ENCODE data around the gene HLA-DPB1. TPM values are rescaled to one million over a fixed set of nuclear protein-coding genes. Genes with fewer than 3 reads are reported as not detected.
"Not testable (repeated sequence)": the region's sequence is repeated elsewhere in the genome, so short reads cannot be mapped to it uniquely, and the experiment has no call there.

The HLA-DPB1 gene
- total RNA-seq, 4 donors from 2014 or later, result 9.5 to 104 (median 19.7) TPM

DNA sequence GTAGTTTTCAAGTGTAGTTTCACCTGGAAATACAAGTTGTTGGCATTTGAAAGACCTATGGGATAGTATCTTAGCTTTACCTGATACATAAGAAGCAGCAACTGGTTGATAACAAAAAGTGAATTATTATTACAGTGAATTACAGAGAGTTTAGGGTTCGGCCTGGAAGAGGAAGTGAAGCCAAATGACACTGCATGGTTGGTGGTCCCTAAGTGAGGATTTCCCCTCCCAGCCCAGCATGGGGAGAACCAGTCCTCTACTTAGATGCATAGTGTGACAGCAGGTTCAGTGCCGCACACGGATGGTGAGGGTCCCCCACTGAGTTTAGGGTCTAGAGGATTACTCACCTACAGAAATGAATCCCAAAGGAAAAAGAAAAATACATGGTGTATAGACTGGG is 18.1 kb downstream of the HLA-DPB1 start:
- H3K4me1 ChIP-seq, result peaks cover 0 to 4% (median 0%) of the 10 kb centered on the region in 4 donors
- DNase-seq, result no peak
- H3K4me3 ChIP-seq, result no peak overlapping the region
- no peaks in the 10 kb centered on the region for H3K27me3 ChIP-seq
- H3K27ac ChIP-seq, result no peak overlapping the region
- H3K9me3 ChIP-seq, result no peaks in the 10 kb centered on the region
- TF ChIP-seq POLR2A (IDR thresholded peaks at IDR 0.05) (no peak), CTCF (IDR thresholded peaks at IDR 0.05) (no peak)
- no peaks in the 10 kb centered on the region for H3K36me3 ChIP-seq

DNA sequence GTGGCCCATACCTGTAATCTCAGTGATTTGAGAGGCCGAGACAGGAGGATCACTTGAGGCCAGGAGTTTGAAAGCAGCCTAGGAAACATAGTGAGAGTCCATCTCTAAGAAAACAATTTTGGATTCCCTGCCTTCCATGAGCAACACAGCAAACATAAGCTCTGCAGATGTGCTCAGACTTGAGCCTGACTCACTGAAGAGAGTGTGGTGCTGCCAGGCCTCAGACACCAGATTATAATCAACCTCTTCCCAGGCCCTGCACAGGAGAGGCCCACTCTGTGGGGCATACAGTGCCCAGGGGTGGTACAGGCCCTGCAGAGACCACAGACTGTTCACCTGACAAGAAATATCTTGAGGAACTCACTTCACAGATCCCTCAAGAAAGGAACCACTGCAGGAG is 19.9 kb downstream of the HLA-DPB1 start:
- Histone ChIP-seq H3K36me3 (no peaks in the 10 kb centered on the region), H3K4me3 (no peak overlapping the region), H3K4me1 (peaks cover 0 to 4% (median 0%) of the 10 kb centered on the region in 4 donors), H3K27ac (no peak overlapping the region), H3K9me3 (no peaks in the 10 kb centered on the region), H3K27me3 (no peaks in the 10 kb centered on the region)
- TF ChIP-seq POLR2A (IDR thresholded peaks at IDR 0.05) (no peak), CTCF (IDR thresholded peaks at IDR 0.05) (no peak)
- DNase-seq, result no peak

DNA sequence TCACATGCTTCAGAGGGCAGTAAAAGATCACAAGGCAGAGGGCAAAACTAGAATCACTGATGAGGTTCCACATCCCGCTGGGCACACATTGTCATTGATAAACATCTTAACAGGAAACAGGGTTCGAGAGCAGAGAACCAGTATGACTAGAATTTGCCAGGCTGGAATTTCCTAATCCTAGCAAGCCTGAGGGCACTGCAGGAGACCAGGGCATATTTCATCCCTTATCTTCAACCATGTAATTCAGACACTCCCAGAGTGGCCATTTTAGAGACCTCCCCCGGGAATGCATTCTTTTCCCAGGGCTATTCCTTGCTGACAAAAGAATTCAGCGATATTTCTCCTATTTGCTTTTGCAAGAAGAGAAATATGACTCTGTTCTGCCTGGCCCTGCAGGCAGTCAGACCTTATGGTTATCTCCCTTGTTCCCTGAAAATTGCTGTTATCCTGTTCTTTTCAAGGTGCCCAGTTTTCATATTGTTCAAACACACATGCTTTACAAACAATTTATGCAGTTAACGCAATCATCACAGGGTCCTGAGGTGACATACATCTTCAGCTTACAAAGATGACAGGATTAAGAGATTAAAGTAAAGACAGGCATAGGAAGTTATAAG is 25.4 kb downstream of the HLA-DPB1 start:
- not testable (repeated sequence) for DNase-seq, H3K27me3 ChIP-seq, H3K36me3 ChIP-seq, H3K4me3 ChIP-seq, H3K27ac ChIP-seq, H3K4me1 ChIP-seq, H3K9me3 ChIP-seq

DNA sequence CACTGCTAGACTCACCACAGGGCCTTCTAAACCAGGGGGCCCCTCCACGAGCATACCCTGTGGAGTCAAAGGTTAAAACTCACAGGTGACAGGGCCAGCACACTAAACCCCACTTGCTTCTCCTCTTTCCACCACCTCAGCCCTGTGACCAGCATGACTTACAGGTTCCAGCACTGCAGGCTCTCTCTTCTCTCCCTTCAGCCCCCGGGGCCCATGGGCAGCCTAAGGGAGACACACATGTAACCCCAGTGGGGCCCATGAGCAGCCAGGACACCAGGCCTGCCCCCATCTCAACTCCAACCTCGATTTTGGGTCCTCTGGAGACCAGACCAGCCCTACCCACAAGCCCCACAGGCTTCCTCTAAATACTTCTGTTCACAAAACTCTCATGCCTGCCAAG is 28.0 kb downstream of the HLA-DPB1 start:
- no peaks in the 10 kb centered on the region for H3K9me3 ChIP-seq
- no peaks in the 10 kb centered on the region for H3K4me1 ChIP-seq
- no peak for DNase-seq
- H3K27ac ChIP-seq, result no peak overlapping the region
- TF ChIP-seq POLR2A (IDR thresholded peaks at IDR 0.05) (no peak), CTCF (IDR thresholded peaks at IDR 0.05) (no peak)
- H3K27me3 ChIP-seq, result no peaks in the 10 kb centered on the region
- H3K4me3 ChIP-seq, result no peak overlapping the region
- H3K36me3 ChIP-seq, result no peaks in the 10 kb centered on the region

DNA sequence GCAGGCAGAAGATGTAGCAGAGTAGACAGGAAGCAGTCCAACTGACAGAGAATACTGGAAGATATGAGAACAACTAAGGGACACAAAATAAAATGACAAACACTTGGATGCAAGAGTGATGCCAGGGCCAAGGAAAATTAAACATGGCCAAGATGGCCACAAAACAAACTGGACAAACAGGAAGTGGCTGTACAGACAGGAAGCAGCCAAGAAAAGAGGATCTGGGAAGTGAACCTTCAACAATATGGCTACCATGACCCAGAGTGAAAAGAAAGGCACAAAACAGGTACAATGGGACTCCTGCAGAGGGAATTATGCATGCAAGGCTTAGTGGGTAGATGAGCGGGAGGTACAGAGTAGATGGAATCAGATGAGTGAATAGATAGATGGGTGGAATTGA is 29.1 kb downstream of the HLA-DPB1 start:
- H3K9me3 ChIP-seq, result no peaks in the 10 kb centered on the region
- no peak for TF ChIP-seq CTCF (IDR thresholded peaks at IDR 0.05)
- TF ChIP-seq POLR2A (IDR thresholded peaks at IDR 0.05), result no peak
- H3K36me3 ChIP-seq, result no peaks in the 10 kb centered on the region

DNA sequence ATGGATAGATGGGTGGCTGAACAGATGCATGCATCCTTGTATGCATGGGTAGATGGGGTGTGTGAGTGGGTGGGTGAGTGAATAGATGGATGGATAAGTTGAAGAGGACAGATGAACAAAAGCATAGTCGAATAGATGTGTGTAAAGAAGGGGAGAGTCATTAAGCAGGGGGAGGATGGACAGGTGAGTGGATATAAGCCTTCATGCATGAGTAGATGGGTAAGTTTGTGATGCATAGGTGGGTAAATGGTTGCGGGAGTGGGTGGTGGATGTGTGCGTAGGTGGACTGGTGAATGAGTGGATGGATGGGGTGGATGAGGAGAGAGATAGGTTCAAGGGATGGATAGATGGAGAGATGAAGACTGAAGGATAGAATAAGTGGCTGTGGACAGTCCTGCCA is 29.6 kb downstream of the HLA-DPB1 start:
- Histone ChIP-seq H3K9me3 (no peaks in the 10 kb centered on the region), H3K4me3 (no peak overlapping the region), H3K36me3 (no peaks in the 10 kb centered on the region), H3K27me3 (no peaks in the 10 kb centered on the region), H3K4me1 (no peaks in the 10 kb centered on the region), H3K27ac (no peak overlapping the region)
- TF ChIP-seq POLR2A (IDR thresholded peaks at IDR 0.05) (no peak), CTCF (IDR thresholded peaks at IDR 0.05) (no peak)
- DNase-seq, result no peak

More for the DNA sequence above, 29.1 kb downstream of the HLA-DPB1 start:
- Histone ChIP-seq H3K4me3 (no peak overlapping the region), H3K27me3 (no peaks in the 10 kb centered on the region), H3K27ac (no peak overlapping the region), H3K4me1 (no peaks in the 10 kb centered on the region)
- DNase-seq, result no peak
